Stimulated activated CD4-positive, alpha-beta T cell treated with anti-CD3 and anti-CD28 coated beads, Interleukin-2, amount 100 ng/mL, for 4 hours (primary cell): ENCODE results near the gene SEC23A.
"Not testable (repeated sequence)": the region's sequence is repeated elsewhere in the genome, so short reads cannot be mapped to it uniquely, and the experiment has no call there.

Experiments
- DNase-seq: peaks from one replicate; pipeline ENCODE4 v3.0.0-alpha.2; 2020; ENCODE audit warnings: low read depth

Gene SEC23A

DNA sequence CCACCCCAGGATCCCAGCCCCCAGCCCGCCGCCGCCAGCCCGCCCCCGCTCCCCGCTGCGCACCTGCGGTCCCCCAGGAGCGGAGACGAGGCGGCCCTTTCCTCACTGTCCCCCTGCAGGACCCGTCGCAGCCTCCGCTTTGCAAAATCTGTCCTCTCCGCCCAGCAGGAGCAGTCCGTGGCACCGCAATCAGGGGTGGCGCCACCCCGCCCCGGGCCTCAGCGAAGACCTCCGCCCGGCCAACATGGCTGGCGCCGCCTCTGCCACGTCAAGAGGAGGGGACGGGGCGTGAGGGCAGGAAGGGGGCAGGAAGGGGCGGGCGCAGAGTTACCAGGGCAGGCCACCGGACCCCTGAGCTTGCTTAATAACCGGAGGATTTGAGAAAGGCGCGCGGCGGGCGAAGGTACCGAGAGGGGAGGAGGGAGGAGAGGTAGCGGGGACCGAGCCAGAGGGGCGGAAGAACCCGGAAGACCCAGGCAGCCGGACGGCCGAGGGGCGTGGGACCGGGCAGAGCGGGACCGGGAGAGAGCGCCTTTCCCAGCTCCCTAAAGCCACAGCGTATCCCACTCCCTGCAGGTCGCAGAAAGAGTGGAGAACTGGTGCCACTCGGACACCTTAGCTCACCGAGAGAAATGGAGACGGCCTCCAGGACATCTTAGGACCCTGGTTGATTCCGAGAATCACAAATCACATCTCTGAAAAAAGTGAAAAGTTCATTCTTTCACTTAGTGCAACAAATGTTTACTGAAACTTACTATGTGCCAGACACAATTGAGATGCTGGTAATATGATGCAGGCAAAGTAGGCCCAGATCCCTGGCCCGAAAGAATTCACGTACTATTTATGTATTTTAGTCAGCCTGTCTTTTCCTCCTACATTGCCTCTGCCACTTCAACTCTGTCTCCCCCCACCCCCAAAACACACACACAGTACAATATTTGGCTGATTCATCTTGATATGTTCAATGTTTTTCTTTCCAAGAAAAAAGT is at the start of gene SEC23A:
SEC23A (minus strand) TSS at position 267 of the 989 bp plus-strand sequence. CDS start 7,117 bp downstream, outside the sequence.
- DNase-seq, result peak; percentile 61

DNA sequence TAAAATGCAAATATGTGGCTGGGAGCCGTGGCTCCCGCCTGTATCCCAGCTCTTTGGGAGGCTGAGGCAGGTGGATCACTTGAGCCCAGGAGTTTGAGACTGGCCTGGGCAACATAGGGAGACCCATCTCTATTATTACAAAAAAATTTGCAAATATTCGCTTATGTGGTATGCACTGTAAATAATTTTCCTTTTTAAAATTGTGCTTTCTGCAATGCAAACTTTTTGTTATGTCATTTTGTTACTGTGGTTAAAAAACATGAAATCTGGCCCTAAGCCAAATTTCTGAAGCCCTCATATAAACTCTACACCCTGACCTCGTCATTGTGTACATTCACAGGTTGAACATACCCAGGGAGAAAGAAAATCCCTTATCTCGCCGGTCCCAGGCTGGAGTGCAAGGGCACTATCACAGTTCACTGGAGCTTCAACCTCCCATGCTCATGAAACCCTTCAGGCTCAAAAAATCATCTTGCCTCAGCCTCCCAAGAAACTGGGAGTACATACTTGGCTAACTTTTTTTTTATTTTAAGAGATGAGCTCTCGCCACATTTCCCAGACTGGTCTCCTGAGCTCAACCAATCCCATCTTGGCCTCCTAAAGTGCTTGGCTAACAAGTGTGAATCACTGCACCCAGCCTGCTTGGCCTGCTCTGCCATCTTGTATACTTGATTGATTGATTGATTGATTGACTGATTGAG is 42.4 kb upstream of the SEC23A start:
- no peak for DNase-seq

DNA sequence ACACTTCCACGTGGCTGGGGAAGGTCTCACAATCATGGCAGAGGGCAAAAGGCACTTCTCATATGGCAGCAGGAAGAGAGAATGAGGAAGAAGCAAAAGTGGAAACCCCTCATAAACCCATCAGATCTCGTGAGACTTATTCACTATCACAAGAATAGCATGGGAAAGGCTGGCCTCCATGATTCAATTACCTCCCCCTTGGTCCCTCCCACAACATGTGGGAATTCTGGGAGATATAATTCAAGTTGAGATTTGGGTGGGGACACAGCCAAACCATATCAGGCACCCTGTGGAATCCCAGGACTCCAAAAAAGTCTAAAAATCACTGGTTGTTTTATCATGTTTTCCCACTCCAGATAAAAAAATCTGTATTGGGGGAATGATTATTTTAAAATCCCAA is 40.2 kb upstream of the SEC23A start:
- not testable (repeated sequence) for DNase-seq

DNA sequence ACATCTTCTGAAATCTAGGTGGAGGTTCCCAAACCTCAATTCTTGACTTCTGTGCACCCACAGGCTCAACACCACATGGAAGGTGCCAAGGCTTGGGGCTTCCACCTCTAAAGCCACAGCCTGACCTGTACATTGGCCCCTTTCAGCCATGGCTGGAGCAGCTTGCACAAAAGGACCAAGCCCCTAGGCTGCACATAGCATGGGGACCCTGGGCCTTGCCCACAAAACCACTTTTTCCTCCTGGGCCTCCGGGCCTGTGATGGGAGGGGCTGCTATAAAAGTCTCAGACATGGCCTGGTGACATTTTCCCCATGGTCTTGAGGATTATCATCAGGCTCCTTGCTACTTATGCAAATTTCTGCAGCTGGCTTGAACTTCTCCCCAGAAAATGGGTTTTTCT is 38.6 kb upstream of the SEC23A start:
- DNase-seq, result not testable (repeated sequence)

DNA sequence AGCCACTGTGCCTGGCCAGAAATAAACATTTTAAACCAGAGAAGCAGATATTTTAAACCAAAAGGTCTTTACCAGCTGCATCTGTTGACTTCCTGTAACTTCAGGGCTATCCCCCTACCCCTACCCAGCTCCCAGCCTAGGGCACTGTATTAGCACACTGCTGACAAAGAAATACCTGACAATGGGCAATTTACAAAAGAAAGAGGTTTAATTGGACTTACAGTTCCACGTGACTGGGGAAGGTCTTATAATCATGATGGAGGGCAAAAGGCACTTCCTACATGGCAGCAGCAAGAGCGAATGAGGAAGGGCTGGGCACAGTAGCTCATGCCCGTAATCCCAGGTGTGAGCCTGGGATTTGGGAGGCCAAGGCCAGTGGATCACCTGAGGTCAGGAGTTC is 37.1 kb upstream of the SEC23A start:
- DNase-seq, result no peak

DNA sequence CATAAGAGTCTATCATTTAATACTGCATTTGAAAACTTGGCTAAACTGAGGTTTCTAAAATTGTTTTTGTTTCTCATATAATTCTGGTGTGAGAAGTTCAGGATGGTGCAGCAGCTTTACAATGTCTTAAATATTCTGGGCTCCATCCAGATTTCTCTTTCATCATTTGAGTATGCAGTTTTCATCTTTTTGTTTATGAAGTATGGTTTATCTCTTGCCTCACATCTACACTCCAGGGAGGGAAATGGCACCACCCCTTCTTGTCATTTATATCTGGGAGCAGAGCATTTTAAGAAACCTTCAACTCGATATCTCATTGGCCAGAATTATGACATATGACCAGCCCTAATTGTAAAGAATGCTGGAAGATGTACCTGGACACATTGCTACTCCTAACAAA is 35.4 kb upstream of the SEC23A start:
- no peak for DNase-seq

DNA sequence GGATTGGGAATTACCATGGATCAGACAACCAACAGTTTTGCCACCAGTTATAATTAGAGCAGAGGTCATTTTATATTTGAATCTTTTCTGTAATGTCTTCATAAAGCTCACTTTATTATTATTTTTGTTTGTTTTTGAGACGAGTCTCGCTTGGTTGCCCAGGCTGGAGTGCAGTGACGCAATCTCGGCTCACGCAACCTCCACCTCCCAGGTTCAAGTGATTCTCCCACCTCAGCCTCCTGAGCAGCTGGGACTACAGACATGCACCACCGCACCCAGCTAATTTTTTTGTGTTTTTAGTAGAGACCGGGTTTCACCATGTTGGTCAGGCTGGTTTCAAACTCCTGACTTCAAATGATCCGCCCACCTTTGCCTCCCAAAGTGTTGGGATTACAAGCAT is 34.8 kb upstream of the SEC23A start:
- not testable (repeated sequence) for DNase-seq

DNA sequence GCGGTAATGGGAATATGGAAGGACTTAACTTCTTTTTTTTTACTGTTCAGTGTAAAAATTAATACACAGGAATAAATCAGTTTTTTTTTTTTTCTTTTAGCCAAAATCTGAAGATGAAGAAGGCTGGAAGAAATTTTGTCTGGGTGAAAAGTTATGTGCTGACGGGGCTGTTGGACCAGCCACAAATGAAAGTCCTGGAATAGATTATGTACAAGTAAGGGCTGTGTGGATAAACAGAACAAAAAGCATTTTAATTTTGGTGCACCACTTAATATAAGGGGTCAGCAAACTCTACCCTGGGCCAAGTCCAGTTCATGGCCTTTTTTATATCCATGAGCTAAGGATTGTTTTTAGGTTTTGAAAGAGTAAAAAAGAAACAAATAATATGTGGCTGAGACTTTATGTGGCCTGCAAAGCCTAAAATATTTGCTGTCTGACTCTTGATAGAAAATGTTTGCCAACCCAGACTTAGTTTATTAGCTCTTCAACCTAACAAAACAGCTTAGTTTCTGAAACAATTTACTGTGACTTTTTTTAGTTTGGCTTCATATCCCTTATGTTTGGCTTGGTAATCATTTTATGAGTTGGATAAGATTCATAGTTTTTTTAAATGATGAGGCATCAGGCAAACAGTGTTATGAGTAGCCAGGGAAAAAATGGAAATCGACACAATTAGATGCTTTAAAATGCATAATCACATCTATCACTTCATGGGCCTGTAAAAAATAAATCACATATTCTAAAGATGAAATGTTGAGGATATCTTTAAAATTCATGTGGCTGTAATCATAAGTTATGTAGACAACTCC is 19.5 kb upstream of the SEC23A start:
- DNase-seq, result no peak

DNA sequence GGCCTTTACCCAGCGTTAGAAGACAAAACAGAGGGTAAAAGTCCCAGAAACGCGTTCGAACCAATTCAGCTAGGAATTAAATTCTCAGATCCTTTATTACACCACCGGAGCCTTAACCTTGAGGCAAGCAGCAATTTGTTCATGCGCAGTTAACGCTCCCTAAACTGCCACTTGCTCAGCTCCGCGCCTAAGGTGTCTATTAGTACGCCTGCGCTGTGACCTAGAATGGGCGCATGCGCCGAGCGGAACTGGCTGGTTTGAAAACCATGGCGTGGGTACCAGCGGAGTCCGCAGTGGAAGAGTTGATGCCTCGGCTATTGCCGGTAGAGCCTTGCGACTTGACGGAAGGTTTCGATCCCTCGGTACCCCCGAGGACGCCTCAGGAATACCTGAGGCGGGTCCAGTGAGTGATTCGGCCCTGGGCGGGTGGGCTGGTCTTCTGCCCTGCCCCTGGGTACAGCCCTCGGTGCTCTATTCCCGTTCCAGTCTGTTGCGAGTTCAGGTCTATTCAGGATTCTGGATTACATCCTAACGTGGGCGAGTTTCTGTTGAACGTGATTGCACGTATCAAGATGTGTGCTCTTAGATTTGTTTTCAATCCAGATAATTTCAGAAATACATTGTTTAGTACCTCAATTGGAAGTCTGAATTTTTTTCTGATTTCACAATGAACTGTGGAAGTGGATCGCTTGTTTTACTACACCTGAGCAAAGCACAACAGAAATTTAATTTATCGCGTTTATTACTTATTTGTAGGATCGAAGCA is 11.2 kb upstream of the SEC23A start, which contains the start of gene GEMIN2:
GEMIN2 (plus strand) TSS at position 251 of the 766 bp plus-strand sequence; CDS start at position 267, 16 bp downstream.
- peak; percentile 90 for DNase-seq

DNA sequence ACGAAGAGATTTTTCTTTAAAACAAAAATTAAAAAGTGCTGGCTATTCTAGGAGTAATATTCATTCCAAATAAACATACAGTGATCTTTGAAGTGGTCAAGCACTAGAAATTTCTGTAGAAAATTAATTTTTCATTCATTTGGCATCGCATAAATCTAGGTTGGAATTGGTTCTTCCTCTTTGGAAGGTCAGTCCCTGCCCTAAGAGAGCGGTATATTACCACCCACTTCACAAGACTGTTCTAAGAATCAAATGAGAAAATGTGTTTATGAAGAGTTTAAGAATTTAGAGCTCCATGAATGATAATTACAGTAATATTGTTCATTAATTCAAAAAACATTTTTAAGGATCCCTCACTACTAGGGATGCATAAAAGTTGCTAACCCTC is 10.6 kb upstream of the SEC23A start:
- no peak for DNase-seq

DNA sequence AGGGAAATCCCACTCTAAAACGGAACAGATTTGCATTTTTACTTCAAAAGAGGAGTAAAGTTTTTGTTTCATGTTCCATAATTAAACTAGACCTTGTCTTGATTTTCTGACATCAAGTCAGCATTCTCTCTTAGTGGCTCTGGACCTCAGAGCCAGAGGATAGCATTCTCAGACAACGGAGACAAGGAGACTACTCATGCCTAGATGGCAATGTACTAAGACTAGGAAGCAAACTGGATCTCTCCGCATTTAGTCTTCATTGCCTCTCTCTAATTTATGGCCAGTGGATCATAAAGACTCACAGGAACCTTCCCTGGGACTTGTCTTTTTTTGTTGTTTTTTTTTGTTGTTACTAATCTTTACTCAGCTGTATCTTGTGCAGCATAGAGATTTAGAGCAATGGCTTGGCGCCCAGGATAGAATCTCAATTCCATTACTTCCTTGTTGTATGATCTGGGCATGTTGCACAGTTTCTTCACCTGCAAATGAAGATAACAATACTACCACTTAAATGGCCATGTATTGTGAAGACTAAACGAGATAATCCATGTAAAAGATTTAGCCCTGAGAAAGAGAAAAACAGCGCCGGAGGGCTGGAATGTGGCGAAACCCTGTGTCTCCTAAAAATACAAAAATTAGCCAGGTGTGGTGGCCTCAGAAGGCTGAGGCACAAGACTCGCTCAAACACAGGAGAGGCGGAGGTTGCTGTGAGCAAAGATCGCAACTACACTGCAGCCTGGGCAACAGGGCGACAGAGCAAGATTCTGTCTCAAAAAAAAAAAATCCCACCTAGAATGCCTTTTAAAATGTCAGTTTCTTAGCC is 7.1 kb upstream of the SEC23A start:
- no peak for DNase-seq

DNA sequence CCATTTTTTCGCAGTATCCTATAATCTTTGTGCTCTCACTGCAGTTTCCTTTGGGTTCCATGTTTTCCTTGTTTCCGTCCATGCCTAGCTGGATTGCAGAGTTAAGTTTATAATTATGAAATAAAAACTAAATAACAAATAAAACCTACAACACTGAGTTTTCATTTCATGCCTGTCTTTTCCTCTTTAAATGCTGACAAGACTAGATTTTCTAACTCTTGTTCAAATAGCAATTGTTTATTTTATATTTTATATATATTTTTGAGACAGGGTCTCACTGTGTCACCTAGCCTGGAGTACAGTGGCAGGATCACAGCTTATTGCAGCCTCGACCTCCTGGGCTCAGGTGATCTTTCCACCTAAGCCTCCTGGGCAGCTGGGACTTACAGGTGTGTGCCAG is 5.8 kb upstream of the SEC23A start:
- no peak for DNase-seq

DNA sequence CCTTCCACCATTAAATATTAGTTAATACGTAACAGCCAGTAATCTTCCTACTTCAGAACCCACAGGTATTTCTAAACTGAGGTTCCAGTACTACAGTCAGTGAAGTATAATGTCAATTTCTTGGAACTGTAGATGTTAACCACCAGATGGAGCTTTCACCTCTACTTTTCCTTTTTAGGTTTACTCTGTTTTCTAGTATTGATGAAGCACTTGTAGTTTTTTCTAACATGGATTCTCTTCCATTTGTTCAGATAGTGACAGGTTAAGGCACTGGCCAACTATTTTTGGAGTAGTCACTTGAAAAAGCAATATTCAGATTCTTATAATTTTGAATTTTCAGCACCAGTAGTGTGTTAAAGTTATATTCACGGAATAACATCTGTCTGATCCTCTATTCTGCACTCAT is 4.6 kb upstream of the SEC23A start:
- DNase-seq, result no peak

DNA sequence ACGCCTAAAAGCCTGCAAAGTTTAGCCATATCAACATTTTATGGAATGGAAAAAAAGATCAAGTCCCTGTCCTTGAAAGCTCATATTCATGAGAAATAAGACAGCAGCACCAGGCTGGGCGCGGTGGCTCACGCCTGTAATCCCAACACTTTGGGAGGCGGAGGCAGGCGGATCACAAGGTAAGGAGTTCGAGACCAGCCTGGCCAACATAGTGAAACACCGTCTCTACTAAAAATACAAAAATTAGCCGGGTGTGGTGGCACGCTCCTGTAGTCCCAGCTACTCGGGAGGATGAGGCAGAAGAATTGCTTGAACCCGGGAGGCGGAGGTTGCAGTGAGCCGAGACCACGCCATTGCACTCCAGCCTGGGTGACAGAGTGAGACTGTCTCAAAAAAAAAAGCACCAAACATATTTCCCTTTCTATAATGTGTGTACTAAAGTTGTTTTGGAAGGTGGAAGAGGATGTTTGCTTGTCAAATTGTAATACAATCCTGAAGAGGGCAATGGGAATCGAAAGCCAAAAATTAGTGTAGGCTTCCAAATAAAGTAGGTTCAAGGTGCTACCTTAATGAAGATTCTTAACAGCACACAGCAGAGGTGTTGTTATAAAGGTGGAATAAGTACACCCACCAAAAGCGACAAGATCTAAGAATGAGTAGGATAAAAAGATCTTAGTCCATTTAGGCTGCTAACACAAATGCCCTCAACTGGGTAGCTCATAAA is 1.2 kb upstream of the SEC23A start:
- not testable (repeated sequence) for DNase-seq

DNA sequence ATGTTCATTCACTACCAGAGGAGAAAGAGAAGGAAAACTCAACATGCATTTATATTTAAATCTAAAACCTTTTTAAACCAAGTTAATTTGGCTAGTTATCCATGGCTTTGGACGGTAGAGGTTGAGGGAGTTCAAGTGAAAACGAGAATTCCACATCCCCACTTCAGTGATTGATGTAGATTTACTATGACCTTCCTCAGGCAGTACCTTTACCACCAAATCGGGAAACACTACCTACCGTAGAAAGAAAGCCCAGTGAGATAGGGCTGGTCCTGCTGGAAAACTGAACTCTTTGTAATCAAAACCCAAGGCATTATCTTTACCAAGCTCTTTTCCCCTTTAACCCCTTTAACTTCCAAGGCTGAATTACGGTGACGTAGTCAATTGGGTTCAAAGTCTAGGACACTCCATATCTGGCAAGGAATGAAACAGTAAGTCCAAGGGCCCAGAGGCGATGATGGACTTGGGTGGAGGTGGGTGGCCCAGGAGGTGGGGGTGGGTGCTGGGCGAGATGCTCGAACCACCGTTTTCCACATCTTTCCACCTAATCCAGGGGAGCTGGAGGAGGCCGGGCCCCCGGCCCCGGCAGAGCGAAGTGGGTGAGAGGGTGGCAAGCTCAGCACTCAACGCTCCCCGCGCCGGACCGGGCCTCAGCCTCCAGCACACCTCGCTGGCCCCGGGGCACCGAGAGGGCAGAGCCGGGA is 618 bp downstream of the SEC23A start:
- DNase-seq, result no peak

DNA sequence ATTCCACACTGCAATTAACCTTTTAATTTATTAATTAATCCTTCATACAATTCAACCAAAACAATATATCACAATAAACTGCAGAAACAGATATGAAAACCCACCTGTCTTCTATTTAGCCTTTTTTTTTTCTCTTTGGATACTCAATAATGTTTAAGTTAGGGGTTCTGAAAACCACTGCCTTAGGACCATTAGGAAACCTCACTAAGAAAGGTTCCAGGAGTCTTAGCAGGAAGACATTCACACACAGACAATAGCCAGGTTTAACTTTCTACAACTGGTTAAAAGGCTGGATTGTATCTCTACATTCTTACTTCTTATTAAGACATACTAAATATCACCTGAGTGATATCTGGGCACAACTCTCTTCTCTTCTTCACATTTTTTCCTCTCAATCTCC is 3.3 kb downstream of the SEC23A start:
- no peak for DNase-seq

DNA sequence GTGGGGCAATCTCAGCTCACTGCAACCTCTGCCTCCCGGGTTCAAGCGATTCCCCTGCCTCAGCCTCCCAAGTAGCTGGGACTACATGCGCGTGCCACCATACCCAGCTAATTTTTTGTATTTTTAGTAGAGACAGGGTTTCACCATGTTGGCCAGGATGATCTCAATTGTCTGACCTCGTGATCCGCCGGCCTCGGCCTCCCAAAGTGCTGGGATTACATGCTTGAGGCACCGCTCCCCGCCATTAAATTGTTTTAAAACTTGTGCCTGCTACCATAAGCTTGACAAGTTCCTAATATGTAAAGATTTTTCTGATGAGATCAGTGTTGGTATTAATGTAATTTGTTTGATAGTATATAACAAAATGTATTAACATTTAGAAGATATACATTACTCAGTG is 3.8 kb downstream of the SEC23A start:
- not testable (repeated sequence) for DNase-seq

DNA sequence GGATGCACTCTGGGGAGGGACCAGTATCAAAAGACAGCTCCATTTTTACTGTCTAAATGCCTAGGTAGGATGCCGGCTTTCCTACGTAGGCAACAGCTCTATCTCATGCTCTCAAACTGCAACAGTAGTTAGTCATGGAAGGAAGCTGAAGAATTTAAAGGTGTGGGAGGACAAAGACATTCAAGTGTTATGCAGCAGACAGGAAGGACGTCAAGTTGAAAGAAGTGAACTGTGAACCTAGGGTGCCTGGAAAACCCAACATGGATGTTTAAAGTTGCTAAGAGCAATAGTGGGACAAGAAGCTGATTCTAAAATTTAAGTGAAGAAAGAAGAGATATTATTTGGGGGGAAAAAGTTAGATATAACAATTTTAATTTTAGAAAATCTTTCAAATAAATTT is 5.9 kb downstream of the SEC23A start:
- peak; percentile 9 for DNase-seq

DNA sequence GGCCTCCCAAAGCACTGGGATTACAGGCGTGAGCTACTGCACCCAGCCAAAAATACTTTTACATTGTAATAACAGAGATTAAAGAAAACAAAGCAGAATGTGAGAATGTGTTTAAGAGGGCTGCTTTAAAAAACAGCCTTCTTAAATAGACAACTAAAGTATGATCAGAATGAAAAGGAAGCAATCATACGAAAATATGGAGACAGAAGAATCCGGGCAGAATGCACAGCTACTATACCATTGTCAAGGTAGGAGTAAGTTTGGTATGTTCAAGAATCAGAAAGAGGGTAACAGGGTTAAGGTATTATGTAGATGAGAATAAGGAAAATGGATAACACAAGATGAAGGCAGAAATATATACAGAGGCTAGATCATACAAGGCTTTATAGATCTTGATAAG is 8.5 kb downstream of the SEC23A start:
- DNase-seq, result no peak
